SJSA1 (cell line): ENCODE measurements around the gene KDM4B. TPM values are rescaled to one million over a fixed set of nuclear protein-coding genes. Genes with fewer than 3 reads are reported as not detected.

Source experiments
- DNase-seq, 2 experiments: peaks; one replicate each; pipeline ENCODE4 v3.0.0-alpha.2; 2015 to 2020; ENCODE audit warnings: low spot score in 2 of 2, low read depth in 1 of 2
- H3K27ac ChIP-seq: fragments of 250-450 bp; sonication (Bioruptor Pico); 2 replicates; pipeline ENCODE4 v1.5.1; 2020; ENCODE audit warnings: mild to moderate bottlenecking, moderate library complexity
- H3K27me3 ChIP-seq: fragments of 250-450 bp; sonication (Bioruptor Pico); replicated peaks from 2 replicates; pipeline ENCODE4 v1.5.1; 2020; ENCODE audit warnings: mild to moderate bottlenecking, moderate library complexity
- H3K36me3 ChIP-seq: fragments of 250-450 bp; sonication (Bioruptor Pico); 2 replicates; pipeline ENCODE4 v1.5.1; 2020; ENCODE audit warnings: mild to moderate bottlenecking
- H3K4me1 ChIP-seq: fragments of 250-450 bp; sonication (Bioruptor Pico); replicated peaks from 2 replicates; pipeline ENCODE4 v1.6.1; 2021; ENCODE audit warnings: mild to moderate bottlenecking
- H3K4me3 ChIP-seq: fragments of 250-450 bp; sonication (Bioruptor Pico); 2 replicates; pipeline ENCODE4 v1.5.1; 2020; ENCODE audit warnings: mild to moderate bottlenecking
- H3K9me3 ChIP-seq: fragments of 250-450 bp; sonication (Bioruptor Pico); replicated peaks from 2 replicates; pipeline ENCODE4 v1.5.1; 2020; ENCODE audit warnings: mild to moderate bottlenecking
- total RNA-seq: library from RNA; depleted of rRNA; stranded (reverse); fragments of >200 nt; shearing (Covaris generic); gene quantifications from 2 replicates; pipeline ENCODE4 v1.2.3, GENCODE V29; 2014

Gene KDM4B
- total RNA-seq, 1 experiment from 2014 or later: 9.1 TPM

- H3K27ac ChIP-seq: no peak overlapping the region
- H3K27me3 ChIP-seq: no peaks in the 10 kb centered on the region
- H3K4me3 ChIP-seq: no peak overlapping the region
- no peak for DNase-seq
- peaks cover 13% of the 10 kb centered on the region for H3K36me3 ChIP-seq
- H3K9me3 ChIP-seq: no peaks in the 10 kb centered on the region
- no peaks in the 10 kb centered on the region for H3K4me1 ChIP-seq
Observed at GRCh38 chr19:5124111-5124855, 155.4 kb downstream of the KDM4B start.

- Histone ChIP-seq H3K27ac (no peak overlapping the region), H3K36me3 (peaks cover 15% of the 10 kb centered on the region), H3K4me3 (no peak overlapping the region), H3K27me3 (no peaks in the 10 kb centered on the region), H3K9me3 (no peaks in the 10 kb centered on the region), H3K4me1 (no peaks in the 10 kb centered on the region)
- no peak for DNase-seq
Observed at GRCh38 chr19:5125376-5125775, 156.5 kb downstream of the KDM4B start.

GRCh38 chr19:5125797-5126497, 157.0 kb downstream of the KDM4B start:
- Histone ChIP-seq H3K27me3 (no peaks in the 10 kb centered on the region), H3K4me1 (no peaks in the 10 kb centered on the region), H3K36me3 (peaks cover 15% of the 10 kb centered on the region), H3K27ac (no peak overlapping the region), H3K9me3 (no peaks in the 10 kb centered on the region), H3K4me3 (no peak overlapping the region)
- DNase-seq: no peak

GRCh38 chr19:5126498-5127223, 157.7 kb downstream of the KDM4B start:
- DNase-seq: no peak
- Histone ChIP-seq H3K9me3 (no peaks in the 10 kb centered on the region), H3K27me3 (no peaks in the 10 kb centered on the region), H3K36me3 (peaks cover 15% of the 10 kb centered on the region), H3K4me1 (no peaks in the 10 kb centered on the region), H3K27ac (no peak overlapping the region), H3K4me3 (no peak overlapping the region)

GRCh38 chr19:5127717-5128116, 158.8 kb downstream of the KDM4B start:
- H3K9me3 ChIP-seq: no peaks in the 10 kb centered on the region
- peaks cover 10% of the 10 kb centered on the region for H3K36me3 ChIP-seq
- no peak for DNase-seq
- no peaks in the 10 kb centered on the region for H3K27me3 ChIP-seq
- H3K27ac ChIP-seq: no peak overlapping the region
- no peaks in the 10 kb centered on the region for H3K4me1 ChIP-seq
- H3K4me3 ChIP-seq: no peak overlapping the region

DNA sequence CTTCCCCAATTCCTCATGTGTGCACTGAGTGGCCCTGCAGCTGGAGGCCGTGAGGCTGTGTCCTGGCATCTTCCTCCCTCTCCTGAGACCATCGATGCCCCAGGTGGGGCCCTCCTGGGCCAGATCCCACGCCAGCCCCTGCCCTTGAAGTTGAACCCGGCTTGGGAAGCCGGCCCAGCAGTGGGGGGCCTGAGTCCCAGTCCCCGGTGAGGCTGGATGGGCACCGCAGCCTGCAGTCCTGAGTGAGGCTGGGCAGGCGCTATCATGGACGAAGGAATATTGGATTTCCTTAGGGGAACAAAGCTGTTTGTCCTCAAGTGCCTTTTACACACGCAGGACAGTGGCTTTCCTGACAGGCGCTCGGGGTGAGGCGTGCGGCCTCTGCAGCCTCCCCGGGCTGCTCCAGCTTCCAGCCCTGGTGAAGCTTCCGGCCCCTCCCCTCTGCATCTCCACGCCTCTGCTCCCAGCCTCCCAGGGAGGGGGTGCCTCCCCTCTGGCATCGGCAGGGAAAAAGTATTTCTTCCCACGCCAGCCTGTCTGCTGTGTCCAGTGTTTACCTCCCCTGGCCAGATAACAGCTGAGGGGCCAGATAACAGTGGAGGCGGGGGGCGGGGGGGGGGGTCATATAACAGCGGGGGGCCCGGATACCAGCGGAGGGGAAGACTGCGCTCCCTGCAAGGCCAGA, 159.5 kb downstream of the KDM4B start:
- no peak overlapping the region for H3K4me3 ChIP-seq
- H3K36me3 ChIP-seq: peaks cover 3% of the 10 kb centered on the region; the same call in 1 of the 2 replicates
- H3K27me3 ChIP-seq: no peaks in the 10 kb centered on the region
- H3K4me1 ChIP-seq: no peaks in the 10 kb centered on the region
- no peak for DNase-seq
- H3K9me3 ChIP-seq: no peaks in the 10 kb centered on the region
- H3K27ac ChIP-seq: no peak overlapping the region

- 0 out of 2 replicates have a peak, but pooled peaks cover 2% of the 10 kb centered on the region for H3K36me3 ChIP-seq
- no peak overlapping the region for H3K4me3 ChIP-seq
- H3K27ac ChIP-seq: no peak overlapping the region
- no peak for DNase-seq
- no peaks in the 10 kb centered on the region for H3K27me3 ChIP-seq
- no peaks in the 10 kb centered on the region for H3K4me1 ChIP-seq
- no peaks in the 10 kb centered on the region for H3K9me3 ChIP-seq
Observed at GRCh38 chr19:5128936-5129389, 160.1 kb downstream of the KDM4B start.

DNA sequence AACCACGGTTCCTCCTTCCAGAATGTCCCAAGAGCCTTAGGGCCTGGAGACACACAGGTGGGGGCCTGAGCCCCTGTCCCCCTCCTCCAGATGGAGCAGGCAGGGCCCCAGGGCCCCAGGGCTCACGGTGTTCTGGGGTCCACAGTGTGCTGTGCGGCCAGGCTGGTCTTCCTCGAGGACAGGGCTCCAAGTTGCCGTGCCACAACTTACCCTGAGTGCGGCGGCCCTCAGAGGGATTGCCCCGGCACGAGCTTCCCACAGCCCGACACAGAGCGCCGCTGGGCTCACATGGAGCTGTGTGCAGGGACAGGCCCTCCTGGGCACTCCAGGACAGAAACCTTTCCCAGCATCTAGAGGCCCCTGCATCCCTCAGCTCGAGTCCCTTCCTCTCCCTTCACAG, 160.8 kb downstream of the KDM4B start:
- no peak for DNase-seq
- Histone ChIP-seq H3K4me1 (no peaks in the 10 kb centered on the region), H3K27me3 (no peaks in the 10 kb centered on the region), H3K36me3 (peaks cover 7% of the 10 kb centered on the region), H3K27ac (no peak overlapping the region), H3K4me3 (no peak overlapping the region), H3K9me3 (no peaks in the 10 kb centered on the region)

DNA sequence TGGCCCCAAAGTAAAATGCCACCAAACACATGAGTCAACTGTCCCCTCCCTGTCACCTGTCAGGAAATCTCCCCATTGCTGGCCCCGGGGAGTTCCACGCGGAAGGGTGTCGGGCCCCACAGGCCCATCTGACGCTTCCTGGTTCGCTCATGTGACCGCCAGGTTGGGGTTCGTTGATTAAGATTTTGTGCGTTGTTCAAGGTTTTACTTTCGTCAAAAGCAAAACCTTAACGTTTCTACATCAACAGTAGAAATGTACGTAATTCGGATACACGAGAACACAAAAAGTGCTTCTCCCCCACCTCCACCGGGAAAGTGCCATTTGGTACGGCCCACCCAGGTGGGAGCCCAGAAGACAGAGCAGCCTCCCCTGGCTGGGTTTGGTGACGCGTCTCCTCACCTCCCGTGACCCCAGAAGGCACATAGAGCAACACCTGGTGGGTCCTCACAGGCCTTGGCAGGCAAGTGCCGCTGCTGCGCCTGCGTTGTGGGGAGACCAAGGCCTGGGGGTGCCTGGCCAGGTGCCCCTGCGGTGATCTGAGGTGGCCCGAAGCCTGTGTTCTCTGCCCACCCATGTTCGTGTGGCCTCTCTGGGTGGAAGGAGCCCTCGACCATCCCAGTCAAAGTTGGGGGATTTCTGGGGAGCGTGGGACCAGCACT, 161.6 kb downstream of the KDM4B start:
- Histone ChIP-seq H3K4me3 (no peak overlapping the region), H3K36me3 (peaks cover 15% of the 10 kb centered on the region), H3K4me1 (no peaks in the 10 kb centered on the region), H3K27me3 (no peaks in the 10 kb centered on the region), H3K27ac (no peak overlapping the region), H3K9me3 (no peaks in the 10 kb centered on the region)
- no peak for DNase-seq

DNA sequence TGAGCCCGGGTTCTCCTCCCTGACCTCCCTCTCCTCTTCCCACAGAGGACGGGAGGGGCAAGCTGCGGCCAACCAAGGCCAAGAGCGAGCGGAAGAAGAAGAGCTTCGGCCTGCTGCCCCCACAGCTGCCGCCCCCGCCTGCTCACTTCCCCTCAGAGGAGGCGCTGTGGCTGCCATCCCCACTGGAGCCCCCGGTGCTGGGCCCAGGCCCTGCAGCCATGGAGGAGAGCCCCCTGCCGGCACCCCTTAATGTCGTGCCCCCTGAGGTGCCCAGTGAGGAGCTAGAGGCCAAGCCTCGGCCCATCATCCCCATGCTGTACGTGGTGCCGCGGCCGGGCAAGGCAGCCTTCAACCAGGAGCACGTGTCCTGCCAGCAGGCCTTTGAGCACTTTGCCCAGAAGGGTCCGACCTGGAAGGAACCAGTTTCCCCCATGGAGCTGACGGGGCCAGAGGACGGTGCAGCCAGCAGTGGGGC, 162.2 kb downstream of the KDM4B start:
- no peak for DNase-seq
- no peak overlapping the region for H3K27ac ChIP-seq
- H3K4me1 ChIP-seq: no peaks in the 10 kb centered on the region
- no peaks in the 10 kb centered on the region for H3K27me3 ChIP-seq
- H3K4me3 ChIP-seq: no peak overlapping the region
- no peaks in the 10 kb centered on the region for H3K9me3 ChIP-seq
- peaks cover 21% of the 10 kb centered on the region for H3K36me3 ChIP-seq

GRCh38 chr19:5131506-5132205, 162.7 kb downstream of the KDM4B start:
- Histone ChIP-seq H3K9me3 (no peaks in the 10 kb centered on the region), H3K4me3 (no peak overlapping the region), H3K27ac (no peak overlapping the region), H3K27me3 (no peaks in the 10 kb centered on the region), H3K36me3 (peaks cover 23% of the 10 kb centered on the region), H3K4me1 (no peaks in the 10 kb centered on the region)
- DNase-seq: no peak

GRCh38 chr19:5132206-5132560, 163.3 kb downstream of the KDM4B start:
- no peak for DNase-seq
- no peaks in the 10 kb centered on the region for H3K4me1 ChIP-seq
- H3K36me3 ChIP-seq: peaks cover 28% of the 10 kb centered on the region
- H3K27me3 ChIP-seq: no peaks in the 10 kb centered on the region
- H3K4me3 ChIP-seq: no peak overlapping the region
- H3K9me3 ChIP-seq: no peaks in the 10 kb centered on the region
- no peak overlapping the region for H3K27ac ChIP-seq
